Neural cell (in vitro differentiated cells): Measurements from ENCODE around the gene DGKZ. TPM values are rescaled to one million over a fixed set of nuclear protein-coding genes. Genes with fewer than 3 reads are reported as not detected.

Source experiments
- H2AFZ ChIP-seq: fragments of 200-600, 300-800 bp; sonication (generic), shearing (Covaris generic); 2 replicates; pipeline ENCODE4 v1.6.0; 2014; ENCODE audit warnings: low read depth, mild to moderate bottlenecking, antibody characterized with exemption, low read length, moderate library complexity
- H3F3A ChIP-seq: fragments of 200-600 bp; shearing (Covaris generic); 2 replicates; pipeline ENCODE4 v1.6.1; 2016; ENCODE audit warnings: mild to moderate bottlenecking, moderate library complexity, mixed read lengths, antibody characterized with exemption, low read length; ENCODE audit not compliant: insufficient read depth, poor library complexity, severe bottlenecking
- H3K27ac ChIP-seq: fragments of 200-600, 300-800 bp; sonication (generic), shearing (Covaris generic); 2 replicates; pipeline ENCODE4 v1.5.1; 2014; ENCODE audit warnings: mild to moderate bottlenecking, low read length, moderate library complexity
- H3K27me3 ChIP-seq: fragments of 300-800, 200-600 bp; sonication (generic), shearing (Covaris generic); 2 replicates; pipeline ENCODE4 v1.6.0; 2014; ENCODE audit warnings: mild to moderate bottlenecking, low read depth, low read length, moderate library complexity; ENCODE audit not compliant: insufficient read depth
- H3K36me3 ChIP-seq: fragments of 300-800, 200-600 bp; sonication (generic), shearing (Covaris generic); 2 replicates; pipeline ENCODE4 v1.5.1; 2014; ENCODE audit warnings: mild to moderate bottlenecking, antibody characterized with exemption, low read length, moderate library complexity; ENCODE audit not compliant: insufficient read depth
- H3K4me2 ChIP-seq: fragments of 300-800, 200-600 bp; sonication (generic), shearing (Covaris generic); 2 replicates; pipeline ENCODE4 v1.6.0; 2014; ENCODE audit warnings: mild to moderate bottlenecking, low read length
- H3K4me3 ChIP-seq: fragments of 300-800, 200-600 bp; sonication (generic), shearing (Covaris generic); 2 replicates; pipeline ENCODE4 v1.5.1; 2014; ENCODE audit warnings: mild to moderate bottlenecking, low read length, moderate library complexity
- H3K79me2 ChIP-seq: fragments of 200-600 bp; shearing (Covaris generic); replicated peaks from 2 replicates; pipeline ENCODE4 v1.6.0; 2014; ENCODE audit warnings: mild to moderate bottlenecking, low read length, moderate library complexity; ENCODE audit not compliant: insufficient read depth
- H3K9ac ChIP-seq: fragments of 300-800, 200-600 bp; sonication (generic), shearing (Covaris generic); 2 replicates; pipeline ENCODE4 v1.6.1; 2016; ENCODE audit warnings: mild to moderate bottlenecking, low read length, mixed read lengths
- H3K9me2 ChIP-seq: fragments of 200-600 bp; shearing (Covaris generic); 2 replicates; pipeline ENCODE4 v1.6.1; 2016; ENCODE audit warnings: mild to moderate bottlenecking, low read length, mixed read lengths; ENCODE audit not compliant: insufficient read depth
- H3K9me3 ChIP-seq: fragments of 200-600, 300-800 bp; sonication (generic), shearing (Covaris generic); 2 replicates; pipeline ENCODE4 v1.6.1; 2016; ENCODE audit warnings: mild to moderate bottlenecking, mixed run types, low read length, moderate library complexity, mixed read lengths
- H4K20me1 ChIP-seq: fragments of 200-600 bp; shearing (Covaris generic); 2 replicates; pipeline ENCODE4 v1.6.1; 2016; ENCODE audit warnings: mild to moderate bottlenecking, mixed run types; ENCODE audit not compliant: insufficient read depth
- CTCF ChIP-seq: fragments of 450-650 bp; IDR thresholded peaks from 2 replicates; pipeline ENCODE4 v1.5.1; 2014; ENCODE audit warnings: antibody characterized with exemption, mild to moderate bottlenecking, moderate library complexity; ENCODE audit not compliant: poor library complexity, severe bottlenecking
- EP300 ChIP-seq: fragments of 450-650 bp; conservative IDR thresholded peaks from 2 replicates; pipeline ENCODE4 v1.6.1; 2014; ENCODE audit warnings: antibody characterized with exemption, mild to moderate bottlenecking, moderate library complexity; ENCODE audit not compliant: poor library complexity, severe bottlenecking
- EZH2 ChIP-seq: fragments of 200-600, 300-800 bp; shearing (Covaris generic), sonication (generic); IDR thresholded peaks from 2 replicates; pipeline ENCODE4 v1.6.1; 2014; ENCODE audit warnings: antibody characterized with exemption, low read length, borderline replicate concordance, mild to moderate bottlenecking; ENCODE audit not compliant: insufficient read depth, poor library complexity, severe bottlenecking
- MXI1 ChIP-seq: fragments of 450-650 bp; conservative IDR thresholded peaks from 2 replicates; pipeline ENCODE4 v1.6.1; 2014; ENCODE audit warnings: antibody characterized with exemption, mild to moderate bottlenecking; ENCODE audit not compliant: poor library complexity, severe bottlenecking
- POLR2AphosphoS5 ChIP-seq: IDR thresholded peaks from 2 replicates; pipeline ENCODE4 v1.6.1; 2012
- RAD21 ChIP-seq: fragments of 450-650 bp; conservative IDR thresholded peaks from 2 replicates; pipeline ENCODE4 v1.6.1; 2014; ENCODE audit warnings: antibody characterized with exemption, mild to moderate bottlenecking, moderate library complexity
- REST ChIP-seq: IDR thresholded peaks from 2 replicates; pipeline ENCODE4 v1.6.1; 2012; ENCODE audit warnings: borderline replicate concordance
- SMC3 ChIP-seq: fragments of 450-650 bp; conservative IDR thresholded peaks from 2 replicates; pipeline ENCODE4 v1.6.1; 2014; ENCODE audit warnings: antibody characterized with exemption, mild to moderate bottlenecking, moderate library complexity; ENCODE audit not compliant: poor library complexity
- TAF1 ChIP-seq: IDR thresholded peaks from 2 replicates; pipeline ENCODE4 v1.6.1; 2012; ENCODE audit warnings: low read depth
- polyA plus RNA-seq: library from polyadenylated mRNA; depleted of rRNA; stranded (reverse); fragments of >200 nt; gene quantifications from 2 replicates; pipeline ENCODE4 v1.2.3, GENCODE V29; 2014

DGKZ gene
- polyA plus RNA-seq, 1 donor from 2014 or later = 55.7 TPM

GRCh38 chr11:46392421-46393230 is 45.4 kb downstream of the DGKZ start:
- Histone ChIP-seq H3F3A (no peaks in the 10 kb centered on the region), H3K9ac (peak overlapping the region; percentile 61), H3K36me3 (no peaks in the 10 kb centered on the region), H4K20me1 (no peaks in the 10 kb centered on the region), H3K27ac (no peak overlapping the region), H3K79me2 (no peaks in the 10 kb centered on the region), H3K9me3 (no peaks in the 10 kb centered on the region), H3K9me2 (no peaks in the 10 kb centered on the region), H3K4me3 (peak overlapping the region; percentile 71), H2AFZ (no peak overlapping the region), H3K4me2 (peak overlapping the region; percentile 39), H3K27me3 (peaks cover 44% of the 10 kb centered on the region)
- TF ChIP-seq MXI1 = no peak
- TF ChIP-seq REST = peak; percentile 84
- TF ChIP-seq SMC3 = no peak
- TF ChIP-seq RAD21 = no peak

- Histone ChIP-seq H4K20me1 (no peaks in the 10 kb centered on the region), H3K9me2 (no peaks in the 10 kb centered on the region), H3F3A (no peaks in the 10 kb centered on the region), H3K9me3 (no peaks in the 10 kb centered on the region), H3K27ac (no peak overlapping the region), H3K4me3 (peak overlapping the region; percentile 71), H3K9ac (no peak overlapping the region), H3K36me3 (no peaks in the 10 kb centered on the region), H2AFZ (no peak overlapping the region), H3K27me3 (peaks cover 43% of the 10 kb centered on the region), H3K79me2 (no peaks in the 10 kb centered on the region), H3K4me2 (no peak overlapping the region)
- TF ChIP-seq MXI1 = no peak
- TF ChIP-seq SMC3 = no peak
Observed at GRCh38 chr11:46393231-46393616, 46.0 kb downstream of the DGKZ start.

GRCh38 chr11:46393759-46394158 is 46.5 kb downstream of the DGKZ start:
- Histone ChIP-seq H3K9me3 (no peaks in the 10 kb centered on the region), H2AFZ (no peak overlapping the region), H3K27me3 (peaks cover 38% of the 10 kb centered on the region), H3K36me3 (no peaks in the 10 kb centered on the region), H3K79me2 (no peaks in the 10 kb centered on the region), H3K4me2 (no peak overlapping the region), H3K9ac (no peak overlapping the region), H3K9me2 (no peaks in the 10 kb centered on the region), H3F3A (no peaks in the 10 kb centered on the region), H4K20me1 (no peaks in the 10 kb centered on the region), H3K4me3 (no peak overlapping the region), H3K27ac (no peak overlapping the region)
- TF ChIP-seq SMC3 (no peak), MXI1 (no peak), REST (no peak), CTCF (no peak), EP300 (no peak), POLR2AphosphoS5 (no peak), TAF1 (no peak), RAD21 (no peak), EZH2 (no peak)
